HG02571 (cell line): Measurements from ENCODE around the gene TLCD4.
"Not testable (repeated sequence)": the region's sequence is repeated elsewhere in the genome, so short reads cannot be mapped to it uniquely, and the experiment has no call there.

Experiments
- ATAC-seq: cut with Tn5 transposase; IDR thresholded peaks from one replicate; pipeline ENCODE4 v1.9.1; 2021; ENCODE audit warnings: mild to moderate bottlenecking, moderate library complexity; ENCODE audit not compliant: unreplicated experiment

TLCD4 gene, protein sequence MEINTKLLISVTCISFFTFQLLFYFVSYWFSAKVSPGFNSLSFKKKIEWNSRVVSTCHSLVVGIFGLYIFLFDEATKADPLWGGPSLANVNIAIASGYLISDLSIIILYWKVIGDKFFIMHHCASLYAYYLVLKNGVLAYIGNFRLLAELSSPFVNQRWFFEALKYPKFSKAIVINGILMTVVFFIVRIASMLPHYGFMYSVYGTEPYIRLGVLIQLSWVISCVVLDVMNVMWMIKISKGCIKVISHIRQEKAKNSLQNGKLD

DNA sequence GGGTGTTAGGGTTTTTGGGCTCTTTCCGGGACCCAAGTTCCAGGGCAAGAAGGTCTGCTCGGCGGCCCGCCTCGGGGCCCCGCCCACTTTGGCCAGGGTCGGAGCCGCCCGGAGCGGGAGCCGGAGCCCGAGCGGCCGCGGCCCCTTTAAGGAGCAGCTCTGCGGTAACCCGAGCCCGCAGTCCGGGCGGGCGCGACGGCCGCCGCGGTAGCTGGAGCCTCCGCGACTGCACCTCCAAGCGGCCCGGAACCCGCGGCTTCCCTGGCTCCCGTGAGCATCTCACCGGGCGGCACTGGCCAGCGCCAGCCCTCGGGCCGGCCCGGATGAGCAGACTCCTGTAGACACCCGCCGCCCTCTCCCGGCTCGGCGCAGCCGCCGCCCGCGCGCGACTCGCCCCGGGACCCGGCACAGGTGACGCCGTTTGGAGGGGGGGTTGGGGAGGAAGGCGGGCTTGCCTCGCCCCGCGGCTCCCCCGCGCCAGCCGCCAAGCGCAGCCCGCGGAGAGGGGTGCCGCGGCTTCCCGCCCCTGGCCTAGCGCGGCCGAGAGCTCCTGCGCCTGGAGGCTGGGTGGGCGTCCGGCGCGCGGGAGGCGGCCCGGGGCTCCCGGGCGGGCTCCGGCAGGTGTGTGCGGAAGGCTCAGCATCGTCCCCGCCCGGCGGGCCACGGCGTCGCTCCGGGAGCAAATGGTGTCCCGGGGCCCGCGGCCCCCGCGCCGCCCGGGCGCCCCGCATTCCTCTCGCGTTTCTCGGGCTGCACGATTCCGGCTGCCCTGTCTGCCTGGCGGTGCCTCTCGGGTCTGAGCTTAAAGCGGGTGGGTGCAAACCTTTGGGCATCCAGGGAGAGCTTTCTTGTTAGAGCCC lies at the start of gene TLCD4:
TLCD4 (plus strand) TSS at position 149 of the 860 bp plus-strand sequence. CDS start 26,547 bp downstream, outside the sequence.
- ATAC-seq = peak; percentile 58

DNA sequence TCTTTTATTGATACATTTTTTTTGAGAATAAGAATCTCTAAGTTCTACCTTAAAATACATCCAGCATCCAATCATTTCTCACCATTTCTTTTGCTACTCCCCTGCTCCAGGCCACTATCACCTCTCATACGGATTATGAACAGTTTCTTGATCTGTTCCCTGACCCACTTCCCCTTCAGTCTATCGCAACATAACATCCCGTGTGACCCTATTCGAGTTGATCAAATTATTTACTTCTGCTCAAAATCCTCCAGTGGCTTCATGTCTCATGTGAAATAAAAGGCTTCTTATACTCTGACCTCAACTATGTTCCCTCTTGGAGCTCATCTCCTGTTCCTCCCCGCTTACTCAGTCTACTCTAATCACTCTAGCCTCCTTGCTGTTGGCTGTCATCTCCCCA lies 49.6 kb upstream of the TLCD4 start:
- no peak for ATAC-seq

DNA sequence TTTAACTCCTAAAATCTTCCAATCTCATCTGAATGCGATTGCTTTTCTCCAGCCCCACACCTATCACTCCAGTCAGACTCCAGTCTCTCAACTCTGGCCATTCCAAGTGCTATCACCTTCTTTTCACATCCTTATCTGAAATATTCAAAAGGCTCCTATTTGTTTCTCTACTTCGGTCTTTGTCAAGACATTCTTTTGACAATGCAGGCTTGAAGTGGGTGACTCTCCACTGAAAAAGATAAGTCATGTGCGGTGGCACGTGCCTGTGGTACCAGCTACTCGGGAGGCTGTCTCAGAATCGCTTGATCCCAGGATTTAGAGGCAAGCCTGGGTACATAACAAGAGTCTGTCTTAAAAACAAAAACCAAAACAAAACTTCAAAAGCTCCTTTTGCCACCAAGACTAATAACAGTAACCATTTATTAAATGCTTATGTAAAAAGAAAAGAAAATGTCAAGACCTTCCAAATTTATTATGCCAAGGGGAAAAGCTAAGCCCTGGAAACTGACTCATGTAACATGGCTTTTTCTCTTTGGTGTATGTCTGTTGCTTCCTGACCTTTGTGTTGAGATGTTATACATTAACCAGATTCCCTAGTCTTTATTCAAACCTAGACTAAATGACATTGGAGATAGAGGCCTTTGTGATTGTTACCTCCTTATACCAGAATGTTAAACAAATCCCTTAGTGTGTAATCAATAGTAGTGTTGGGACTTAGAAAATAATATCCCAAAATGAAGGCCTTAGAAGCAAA lies 48.0 kb upstream of the TLCD4 start:
- ATAC-seq = no peak

DNA sequence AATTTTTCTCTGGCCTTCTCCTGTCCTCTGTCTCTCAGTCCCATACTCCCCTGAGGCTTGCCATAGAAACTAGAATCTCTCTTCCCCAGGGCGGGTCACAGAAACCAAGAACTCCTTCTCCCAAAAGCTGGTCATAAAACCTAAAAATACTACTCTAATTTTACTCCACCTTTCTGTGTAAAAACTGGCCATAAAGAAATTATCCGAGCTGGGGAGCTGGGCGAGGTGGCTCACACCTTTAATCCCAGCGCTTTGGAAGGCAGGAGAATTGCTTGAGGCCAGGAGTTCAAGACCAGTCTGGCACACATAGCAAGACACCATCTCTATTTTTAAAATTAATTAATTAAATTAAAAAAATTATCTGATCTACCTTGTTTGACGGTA lies 47.5 kb upstream of the TLCD4 start:
- ATAC-seq = no peak

DNA sequence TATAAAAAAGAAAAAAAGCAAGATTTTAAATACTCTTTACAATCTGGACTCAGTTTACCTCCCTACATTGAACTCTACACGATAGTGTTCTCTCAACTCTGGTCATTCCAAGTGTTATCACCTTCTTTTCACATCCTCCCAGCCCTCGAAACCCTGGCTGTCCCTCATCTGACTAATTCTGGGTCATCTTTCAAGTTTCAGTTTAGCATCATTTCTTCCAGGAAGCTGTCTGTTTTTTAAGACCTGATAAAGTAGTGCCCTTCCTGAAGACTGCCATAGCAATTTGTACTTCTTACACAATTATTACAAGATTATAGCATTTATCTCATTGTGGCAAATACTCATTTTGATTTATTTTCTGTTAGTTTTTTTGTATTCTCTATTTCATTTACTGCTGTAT lies 45.6 kb upstream of the TLCD4 start:
- ATAC-seq = no peak

DNA sequence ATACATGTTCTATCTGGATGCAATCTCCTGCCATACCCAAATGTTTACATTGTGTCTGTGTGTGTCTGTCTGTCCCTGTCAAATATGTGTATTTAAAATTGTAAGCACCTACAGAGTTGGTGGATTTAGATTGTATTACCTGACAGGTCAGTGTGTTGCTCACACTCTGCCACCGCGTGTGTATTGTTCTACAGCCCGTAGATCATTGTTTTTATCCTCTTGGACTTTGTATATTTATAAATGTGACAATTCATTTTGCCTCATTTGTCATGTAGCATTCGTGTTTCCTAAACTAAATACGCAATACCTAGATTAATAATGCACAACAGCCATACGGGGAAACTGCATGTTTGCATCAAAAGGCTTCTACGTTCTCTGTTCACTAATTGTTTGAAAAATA lies 45.0 kb upstream of the TLCD4 start:
- ATAC-seq = no peak

DNA sequence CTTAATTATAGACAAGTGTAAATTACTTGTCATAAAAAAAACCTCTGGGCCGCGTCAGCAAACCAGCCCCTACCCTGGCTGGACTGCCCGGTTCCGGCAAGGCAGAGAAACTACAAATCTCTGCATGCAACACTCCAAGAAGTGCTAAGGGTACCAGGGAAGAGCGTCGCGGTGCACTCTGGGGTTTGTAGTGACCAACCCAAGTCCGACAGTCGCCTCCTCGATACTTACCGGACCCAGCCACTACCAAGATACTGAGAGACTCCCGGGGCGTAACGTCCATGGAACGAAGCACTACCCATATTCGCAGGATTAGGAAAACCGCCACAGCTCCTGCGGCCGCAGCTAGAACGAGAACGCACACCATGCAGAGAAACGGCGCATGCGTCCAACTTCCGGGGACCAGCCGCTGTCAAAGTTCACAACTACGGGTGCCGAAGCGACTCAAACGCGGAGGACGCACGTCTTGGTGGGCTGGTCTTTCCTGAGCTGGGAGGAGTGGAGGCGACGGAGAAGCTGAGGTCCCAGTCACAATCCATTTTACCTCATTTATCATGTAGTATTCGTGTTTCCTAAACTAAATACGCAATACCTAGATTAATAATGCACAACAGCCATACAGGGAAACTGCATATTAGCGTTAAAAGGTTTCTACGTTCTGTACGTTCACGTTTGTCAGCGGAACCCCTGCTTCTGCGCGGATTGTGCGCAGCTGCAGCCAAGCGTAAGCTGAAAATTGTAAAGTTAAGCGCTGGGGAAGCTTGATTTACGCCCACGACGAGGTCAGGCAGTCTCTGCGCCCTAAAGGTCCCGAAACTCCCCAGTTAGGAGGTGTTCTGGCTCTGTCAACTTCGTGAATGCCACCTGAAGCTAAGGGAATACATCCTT lies 44.4 kb upstream of the TLCD4 start, which contains the start of gene ALG14:
ALG14 (minus strand) TSS at position 420 of the 888 bp plus-strand sequence; CDS start at position 367, 53 bp downstream.
- peak; percentile 99 for ATAC-seq

DNA sequence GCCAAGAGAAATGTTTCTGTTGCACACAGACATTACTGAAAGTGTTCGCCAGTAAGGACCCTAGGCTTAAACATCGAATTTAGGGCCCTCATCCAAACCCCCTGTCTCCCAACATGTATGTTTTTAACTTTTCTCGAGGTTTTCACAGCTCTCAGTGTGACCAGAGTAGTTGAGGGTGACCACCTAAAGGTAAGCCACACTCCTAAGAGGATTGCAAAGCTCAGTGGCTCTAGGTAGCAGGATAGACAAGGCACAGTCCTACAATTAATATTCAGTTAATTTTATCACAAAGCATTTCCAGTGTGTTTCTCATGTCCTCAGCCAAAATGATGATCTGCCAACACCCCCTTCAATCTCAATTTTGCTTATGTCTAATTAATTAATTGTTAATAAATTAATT lies 43.7 kb upstream of the TLCD4 start:
- ATAC-seq = no peak

DNA sequence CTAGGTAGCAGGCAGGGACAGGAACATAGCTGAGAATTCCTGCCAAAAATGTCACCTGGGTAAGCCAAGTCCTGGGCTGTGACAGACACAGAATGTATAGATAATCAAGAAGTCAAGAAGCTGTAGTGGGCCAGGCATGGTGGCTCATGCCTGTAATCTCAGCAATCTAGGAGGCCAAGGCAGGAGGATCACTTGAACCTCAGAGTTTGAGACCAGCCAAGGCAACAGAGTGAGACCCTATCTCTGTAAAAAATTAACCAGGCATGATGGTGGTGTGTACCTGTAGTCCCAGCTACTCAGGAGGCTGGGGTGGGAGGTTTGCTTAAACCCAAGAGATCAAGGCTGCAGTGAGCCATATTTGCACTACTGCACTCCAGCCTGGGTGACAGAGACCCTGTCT lies 41.1 kb upstream of the TLCD4 start:
- ATAC-seq = no peak

DNA sequence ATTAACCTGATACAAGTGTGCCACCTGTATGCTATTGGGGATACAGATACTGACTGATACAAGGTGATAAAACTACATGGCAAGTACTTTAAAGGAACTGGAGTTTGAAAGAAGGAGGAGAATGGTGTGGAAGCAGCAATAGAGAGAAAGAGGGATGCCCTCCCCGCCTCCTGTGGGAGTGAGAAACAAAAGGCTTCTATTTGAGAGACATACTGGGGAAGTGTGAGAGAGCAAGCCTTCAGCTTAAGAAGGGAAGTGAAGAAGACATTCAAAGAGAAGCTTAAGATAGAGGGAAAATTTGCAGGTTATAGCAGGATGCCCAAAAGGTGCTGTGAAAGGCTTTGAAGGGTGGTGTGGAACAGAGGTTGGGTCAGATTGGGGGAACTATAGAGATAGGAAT lies 36.7 kb upstream of the TLCD4 start:
- ATAC-seq = no peak

DNA sequence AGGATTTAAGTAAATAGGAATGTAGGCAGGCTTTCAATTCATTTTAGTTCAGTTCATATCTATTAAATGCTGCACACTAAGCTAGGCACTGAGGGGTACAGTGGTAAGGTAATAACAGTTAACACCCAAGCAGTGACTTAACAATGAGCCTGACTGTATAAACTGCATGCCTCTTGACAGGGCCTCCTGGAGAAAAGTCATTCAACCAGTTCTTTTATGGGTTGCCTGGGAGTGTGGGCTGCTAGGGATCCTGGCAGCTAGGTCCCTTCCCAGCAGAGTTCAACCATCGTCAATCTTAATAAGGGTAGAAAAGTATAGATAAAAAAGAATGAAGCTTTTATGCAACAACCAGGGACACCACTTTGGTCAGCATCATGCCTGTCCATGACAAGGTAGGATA lies 36.3 kb upstream of the TLCD4 start:
- no peak for ATAC-seq

DNA sequence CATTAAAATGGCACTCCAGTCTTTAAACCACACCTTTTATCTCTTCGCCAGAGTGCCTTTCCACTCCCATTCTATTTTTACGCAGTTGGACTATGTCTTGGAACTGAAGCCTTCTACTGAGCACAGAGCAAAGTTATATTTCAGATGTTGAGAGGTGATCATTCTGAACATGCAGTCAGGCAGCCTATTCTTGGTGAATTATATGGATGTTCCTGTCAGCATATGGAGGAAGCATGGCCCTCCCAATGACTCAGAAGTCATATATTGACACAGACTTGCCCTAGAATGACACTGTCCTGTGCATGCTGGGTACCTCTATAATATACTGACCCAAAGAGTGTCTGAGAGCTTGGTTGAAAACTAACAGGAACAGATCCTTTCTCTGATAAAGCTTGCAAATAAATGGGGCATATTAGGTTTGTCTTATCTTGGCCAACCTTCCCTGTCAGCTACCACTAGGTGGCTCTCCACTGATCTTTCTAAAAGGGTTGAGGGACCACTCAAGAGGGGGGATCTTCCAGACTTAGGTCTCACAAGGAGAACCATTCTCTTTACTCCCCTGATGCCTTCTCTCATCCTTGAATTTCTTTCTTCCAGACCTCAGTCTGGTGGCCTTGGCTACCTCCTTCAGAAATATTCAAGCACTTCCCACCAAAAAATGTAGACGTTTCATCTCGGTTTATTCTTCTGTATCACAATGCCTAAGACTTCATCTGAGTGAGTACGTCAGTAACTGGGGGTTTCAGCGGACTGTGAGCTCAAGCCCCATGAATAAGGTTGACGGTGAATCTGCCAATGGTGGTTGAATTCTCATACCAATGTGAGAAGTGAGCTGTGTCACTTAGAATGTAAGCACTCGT lies 32.6 kb upstream of the TLCD4 start:
- peak; percentile 66 for ATAC-seq

DNA sequence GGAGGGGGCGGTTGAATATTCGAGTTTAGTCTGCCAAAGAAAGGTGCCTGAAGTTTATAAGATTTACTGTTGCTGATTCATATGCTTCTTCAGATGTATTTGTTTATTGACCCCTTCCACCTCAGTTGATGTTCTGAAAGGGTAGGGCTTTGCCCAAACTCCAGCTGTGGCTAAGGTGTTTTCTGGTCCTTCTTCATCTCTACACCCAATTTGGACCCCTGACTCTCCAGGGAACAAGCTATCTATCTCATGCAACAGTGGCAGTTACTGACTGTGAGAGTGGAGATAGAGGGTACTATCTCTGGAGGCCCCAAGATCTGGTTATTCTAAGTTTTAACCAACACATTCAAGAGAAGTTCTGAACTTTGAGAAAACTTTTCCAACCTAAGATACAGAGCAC lies 31.8 kb upstream of the TLCD4 start:
- ATAC-seq = no peak

DNA sequence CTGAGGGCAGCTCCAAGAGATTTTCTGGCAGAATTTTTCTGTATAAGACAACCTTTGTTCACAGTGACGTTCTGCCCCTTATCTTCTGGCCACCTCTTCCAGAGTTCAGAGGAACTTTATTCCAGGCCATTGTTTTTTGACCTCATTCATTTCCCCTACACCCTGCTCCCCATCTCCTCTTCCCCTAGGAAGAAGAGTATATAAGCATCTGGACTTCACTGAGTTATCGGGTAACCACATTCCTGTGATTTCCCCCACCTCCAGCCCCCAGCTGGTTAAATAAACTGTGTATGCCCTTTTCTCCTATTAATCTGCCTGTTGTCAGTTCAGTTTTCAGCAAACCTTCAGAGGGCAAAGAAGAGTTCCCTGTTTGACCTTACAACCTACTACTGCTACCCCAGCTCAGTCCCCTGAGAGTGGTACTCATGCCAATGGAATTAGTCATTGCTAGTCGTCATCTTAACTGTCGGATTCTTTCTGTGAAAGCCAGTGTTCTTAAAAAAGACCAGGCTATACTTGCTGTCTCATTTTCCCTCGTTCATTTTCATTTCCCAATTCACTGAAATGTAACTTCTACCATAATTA lies 30.1 kb upstream of the TLCD4 start:
- ATAC-seq = no peak

DNA sequence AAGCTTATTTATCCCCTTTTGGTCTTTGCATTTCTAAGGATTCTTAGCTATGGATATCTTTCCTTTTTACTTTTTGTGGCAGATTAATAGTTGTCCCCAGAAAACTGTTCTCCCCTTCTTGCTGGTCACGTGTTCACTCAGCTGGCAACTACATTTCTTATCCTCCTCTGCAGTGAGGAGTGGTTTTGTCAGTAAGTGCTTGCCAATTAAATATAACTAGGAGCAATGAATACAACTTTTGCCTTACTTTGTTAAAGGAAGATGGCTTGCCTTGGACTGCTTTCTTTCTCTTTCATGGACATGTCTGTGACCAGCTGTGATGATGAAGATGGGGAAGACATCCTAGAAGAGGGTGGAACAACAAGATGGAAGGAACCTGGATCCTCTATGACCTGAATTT lies 28.9 kb upstream of the TLCD4 start:
- no peak for ATAC-seq

DNA sequence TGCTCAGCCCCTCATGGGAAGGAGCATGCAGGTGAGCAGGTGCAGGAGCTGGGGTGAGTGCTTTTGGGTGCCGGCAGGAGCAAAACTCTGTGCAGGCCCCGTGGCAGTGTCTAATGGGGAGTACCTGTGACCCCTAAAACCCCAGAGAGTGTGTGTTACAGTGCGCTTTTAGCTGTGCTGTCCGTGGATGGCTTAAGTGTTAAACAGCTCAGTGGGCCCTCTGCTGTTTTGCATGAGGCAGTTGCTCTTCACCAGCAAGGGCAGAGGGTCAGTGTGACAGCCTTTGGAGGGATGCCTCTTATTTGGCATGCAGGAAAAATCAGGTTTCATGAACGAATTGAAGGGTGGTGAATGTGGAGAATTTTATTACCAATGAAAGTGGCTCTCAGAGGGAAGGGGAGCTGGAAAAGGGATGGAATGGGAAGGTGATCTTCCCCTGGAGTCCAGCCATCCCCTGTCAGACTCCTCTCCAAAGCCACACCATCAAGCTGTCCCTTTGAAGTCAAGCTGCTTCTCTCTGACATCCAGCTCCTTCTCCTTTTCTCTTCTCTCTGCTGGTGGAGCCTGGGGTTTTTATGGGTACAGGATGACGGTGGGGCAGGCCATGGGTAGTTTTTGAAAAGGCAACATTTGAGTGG lies 27.4 kb upstream of the TLCD4 start:
- ATAC-seq = no peak

DNA sequence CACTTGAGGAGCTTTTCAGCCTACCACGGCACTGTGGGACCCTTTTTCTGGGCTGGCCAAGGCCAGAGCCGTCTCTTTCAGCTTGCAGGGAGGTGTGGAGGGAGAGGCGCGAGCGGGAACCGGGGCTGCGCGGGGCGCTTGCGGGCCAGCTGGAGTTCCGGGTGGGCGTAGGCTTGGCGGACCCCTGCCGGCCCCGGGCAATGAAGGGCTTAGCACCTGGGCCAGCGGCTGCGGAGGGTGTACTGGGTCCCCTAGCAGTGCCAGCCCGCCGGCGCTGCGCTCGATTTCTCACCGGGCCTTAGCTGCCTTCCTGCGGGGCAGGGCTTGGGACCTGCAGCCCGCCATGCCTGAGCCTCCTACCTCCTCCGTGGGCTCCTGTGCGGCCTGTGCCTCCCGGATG lies 25.9 kb upstream of the TLCD4 start:
- ATAC-seq = not testable (repeated sequence)

DNA sequence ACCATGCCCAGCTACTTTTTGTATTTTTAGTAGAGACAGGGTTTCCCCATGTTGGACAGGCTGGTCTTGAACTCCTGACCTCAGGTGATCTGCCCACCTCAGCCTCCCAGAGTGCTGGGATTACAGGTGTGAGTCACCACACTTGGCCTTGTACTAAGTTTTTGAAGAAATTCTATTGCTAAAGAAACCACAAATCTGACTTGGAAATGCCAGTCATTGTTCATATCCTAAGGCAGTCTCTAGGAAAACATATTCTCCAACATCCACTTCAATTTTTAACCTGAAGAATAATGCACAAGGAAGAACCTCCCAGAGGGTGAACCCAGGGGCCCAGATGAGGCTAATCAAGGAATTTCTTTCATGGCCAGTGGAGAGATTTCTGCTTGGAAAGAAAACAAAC lies 24.3 kb upstream of the TLCD4 start:
- not testable (repeated sequence) for ATAC-seq

DNA sequence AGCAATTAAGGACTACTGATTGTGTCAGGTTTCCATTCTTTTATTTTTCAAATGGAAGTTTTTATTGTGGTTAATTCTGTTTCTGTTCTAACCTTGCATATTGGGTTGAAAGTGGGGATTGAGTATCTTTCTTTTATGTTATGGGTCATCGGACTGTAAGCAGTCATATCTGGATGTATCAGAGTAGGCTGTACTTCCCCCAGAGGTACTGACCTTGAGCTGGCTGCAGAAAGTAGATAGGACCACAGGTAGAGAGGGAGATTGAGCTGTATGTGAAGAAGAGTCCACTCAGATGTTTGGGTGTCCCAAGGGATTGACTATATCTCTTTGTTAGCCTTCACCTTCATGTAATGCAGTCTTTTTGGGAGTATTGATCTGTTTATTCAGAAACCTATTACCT lies 23.9 kb upstream of the TLCD4 start:
- no peak for ATAC-seq
